Measurements from ENCODE around the gene BORCS6. TPM values are rescaled to one million over a fixed set of nuclear protein-coding genes. Genes with fewer than 3 reads are reported as not detected.

Gene BORCS6
- polyA plus RNA-seq, 1 donor from 2014 or later: 12.1 TPM

- no peaks in the 10 kb centered on the region for H4K20me1 ChIP-seq (ENCODE audit: insufficient read depth)
- H3K79me2 ChIP-seq (replicated peaks; ENCODE audit: insufficient read depth, low read length): no peaks in the 10 kb centered on the region
- H3K27ac ChIP-seq (ENCODE audit: low read length): peak overlapping the region; percentile 95
- no peak overlapping the region for H2AFZ ChIP-seq (ENCODE audit: low read depth, low read length)
- H3K9me3 ChIP-seq (ENCODE audit: low read length): no peaks in the 10 kb centered on the region
- H3K36me3 ChIP-seq (ENCODE audit: insufficient read depth, low read length): no peaks in the 10 kb centered on the region
- no peaks in the 10 kb centered on the region for H3K27me3 ChIP-seq (ENCODE audit: insufficient read depth, low read depth, low read length)
- H3K9ac ChIP-seq (ENCODE audit: low read length): peak overlapping the region; percentile 95
- H3F3A ChIP-seq (ENCODE audit: insufficient read depth, low read length, poor library complexity, severe bottlenecking): peaks cover 6% of the 10 kb centered on the region
- no peak for TF ChIP-seq EZH2 (IDR thresholded peaks at IDR 0.05; ENCODE audit: borderline replicate concordance, insufficient read depth, low read length, poor library complexity, severe bottlenecking)
- TF ChIP-seq MXI1 (conservative IDR thresholded peaks at IDR 0.05; ENCODE audit: poor library complexity, severe bottlenecking): no peak
- TF ChIP-seq TAF1 (IDR thresholded peaks at IDR 0.05; ENCODE audit: low read depth): peak; percentile 35
- no peaks in the 10 kb centered on the region for H3K9me2 ChIP-seq (ENCODE audit: insufficient read depth, low read length)
- peak overlapping the region; percentile 92 for H3K4me3 ChIP-seq (ENCODE audit: low read length)
- peak overlapping the region; percentile 63 for H3K4me2 ChIP-seq (ENCODE audit: low read length)
Observed at GRCh38 chr17:8150194-8151119, 39.5 kb downstream of the BORCS6 start.

GRCh38 chr17:8149419-8150193, 40.4 kb downstream of the BORCS6 start:
- Histone ChIP-seq H2AFZ (ENCODE audit: low read depth, low read length) (no peak overlapping the region), H3F3A (ENCODE audit: insufficient read depth, low read length, poor library complexity, severe bottlenecking) (peaks cover 6% of the 10 kb centered on the region), H3K9me3 (ENCODE audit: low read length) (no peaks in the 10 kb centered on the region), H3K79me2 (replicated peaks; ENCODE audit: insufficient read depth, low read length) (no peaks in the 10 kb centered on the region), H3K4me3 (ENCODE audit: low read length) (no peak overlapping the region), H3K36me3 (ENCODE audit: insufficient read depth, low read length) (no peaks in the 10 kb centered on the region), H3K27ac (ENCODE audit: low read length) (no peak overlapping the region), H4K20me1 (ENCODE audit: insufficient read depth) (no peaks in the 10 kb centered on the region), H3K4me2 (ENCODE audit: low read length) (no peak overlapping the region), H3K9ac (ENCODE audit: low read length) (no peak overlapping the region), H3K9me2 (ENCODE audit: insufficient read depth, low read length) (no peaks in the 10 kb centered on the region), H3K27me3 (ENCODE audit: insufficient read depth, low read depth, low read length) (no peaks in the 10 kb centered on the region)
- TF ChIP-seq SMC3 (conservative IDR thresholded peaks at IDR 0.05; ENCODE audit: poor library complexity) (no peak), POLR2AphosphoS5 (IDR thresholded peaks at IDR 0.05) (no peak), CTCF (IDR thresholded peaks at IDR 0.05; ENCODE audit: poor library complexity, severe bottlenecking) (no peak), EZH2 (IDR thresholded peaks at IDR 0.05; ENCODE audit: borderline replicate concordance, insufficient read depth, low read length, poor library complexity, severe bottlenecking) (no peak), TAF1 (IDR thresholded peaks at IDR 0.05; ENCODE audit: low read depth) (no peak), EP300 (conservative IDR thresholded peaks at IDR 0.05; ENCODE audit: poor library complexity, severe bottlenecking) (no peak), RAD21 (conservative IDR thresholded peaks at IDR 0.05) (no peak), MXI1 (conservative IDR thresholded peaks at IDR 0.05; ENCODE audit: poor library complexity, severe bottlenecking) (no peak), REST (IDR thresholded peaks at IDR 0.05; ENCODE audit: borderline replicate concordance) (no peak)
